Gastrocnemius medialis (tissue), 4 donors: ENCODE data around the gene GRIK2.

Experiments used
- CTCF ChIP-seq, 5 experiments: fragments of 450-650 bp in 3 of 5; fragments of 200-600 bp in 2 of 5; sonication (generic) in 2 of 5; IDR thresholded peaks in 4 of 5; conservative IDR thresholded peaks in 1 of 5; 1 replicate in 4 of 5; 2 replicates in 1 of 5; pipeline ENCODE4 v1.5.1; 2016 to 2019; ENCODE audit warnings: antibody characterized with exemption in 5 of 5, mild to moderate bottlenecking in 3 of 5, moderate library complexity in 3 of 5
- POLR2A ChIP-seq, 2 donors: fragments of 450-650 bp; IDR thresholded peaks; one replicate each; pipeline ENCODE4 v1.6.1; 2017; ENCODE audit warnings: antibody characterized with exemption in 2 of 2, mild to moderate bottlenecking in 2 of 2, moderate library complexity in 2 of 2

- TF ChIP-seq CTCF (IDR thresholded peaks at IDR 0.05 in 4 of 5, conservative IDR thresholded peaks at IDR 0.05 in 1 of 5) (no peak), POLR2A (IDR thresholded peaks at IDR 0.05) (no peak)
Observed at GRCh38 chr6:102051001-102051400, 657.5 kb downstream of the GRIK2 start.
